T1000 (cell line): ENCODE measurements around the gene ULK2.

Source experiments
- DNase-seq: peaks from one replicate; lab custom pipeline; 2025; ENCODE audit warnings: mixed read lengths; lab: John Stamatoyannopoulos, UW

The ULK2 gene

GRCh38 chr17:19726631-19727376 is 140.9 kb downstream of the ULK2 start:
- DNase-seq, result no peak

- DNase-seq, result no peak
These were observed 142.2 kb downstream of the ULK2 start for GRCh38 chr17:19725486-19725885.

DNA sequence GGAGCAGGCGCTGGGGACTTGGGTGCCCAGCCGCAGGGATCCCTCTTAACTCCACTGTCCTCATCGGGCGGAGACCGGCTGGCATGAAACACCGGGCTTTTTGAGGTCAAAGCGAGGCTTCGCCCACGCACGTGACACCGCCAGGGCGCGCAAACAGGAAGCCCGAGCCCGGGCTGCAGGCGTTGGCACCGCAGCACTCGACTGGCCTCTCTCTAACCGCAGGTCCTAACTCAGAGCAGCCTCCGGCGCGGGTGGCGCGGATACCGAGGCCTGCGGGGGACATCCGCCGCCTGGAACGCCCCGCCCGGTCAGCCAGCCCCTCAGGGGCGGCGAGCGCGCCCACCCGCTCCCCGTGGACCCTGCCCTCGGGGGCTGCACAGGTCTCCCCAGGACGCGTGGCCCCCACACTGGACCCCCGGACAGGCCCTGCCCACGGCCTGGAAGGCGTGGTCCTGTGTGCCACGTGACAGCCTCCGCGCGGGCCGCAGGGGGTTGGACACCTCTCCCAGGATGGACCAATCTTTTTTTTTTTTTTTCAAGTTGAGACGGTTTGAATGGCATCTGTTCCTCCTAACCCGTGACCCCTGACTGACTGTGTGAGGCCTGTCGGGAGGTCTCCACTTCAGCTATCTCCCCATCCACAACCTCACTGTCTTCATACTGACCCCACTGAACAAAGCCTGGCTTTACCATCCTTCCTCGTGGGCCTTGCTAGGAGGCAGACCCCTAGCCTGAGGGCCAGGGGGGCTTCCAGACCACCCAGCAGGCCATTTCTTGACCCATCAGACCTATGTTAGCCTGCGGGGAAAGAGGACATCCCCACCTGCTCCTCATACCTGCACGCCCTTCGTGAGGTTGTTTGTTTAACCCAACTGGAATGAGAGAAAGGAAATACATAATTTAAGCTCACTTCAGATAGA is 143.0 kb downstream of the ULK2 start:
- DNase-seq, result no peak

DNA sequence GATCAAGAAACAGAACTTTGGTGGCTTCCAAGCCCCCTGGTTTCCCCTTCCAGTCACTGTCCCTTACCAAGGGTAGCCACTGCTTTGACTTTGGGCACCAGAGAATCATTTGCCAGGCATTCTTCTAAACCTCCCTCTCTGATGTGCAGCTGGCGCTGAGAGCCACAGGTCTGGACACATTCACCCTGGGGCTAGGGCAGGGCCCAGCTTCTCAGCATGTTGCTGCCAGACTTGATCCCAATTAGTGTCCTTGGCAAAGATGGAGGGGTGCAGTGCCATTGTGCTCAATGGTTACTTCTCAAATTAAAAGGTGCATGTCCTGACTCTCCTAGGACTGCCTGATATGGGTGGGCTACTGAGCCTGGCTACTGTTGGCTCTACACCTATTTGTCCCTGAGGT is 143.8 kb downstream of the ULK2 start:
- DNase-seq, result no peak
